ENCODE data around the gene SAMD11. TPM values are rescaled to one million over a fixed set of nuclear protein-coding genes. Genes with fewer than 3 reads are reported as not detected.
"Not testable (repeated sequence)": the region's sequence is repeated elsewhere in the genome, so short reads cannot be mapped to it uniquely, and the experiment has no call there.

Gene SAMD11
- total RNA-seq, 2 experiments from 2014 or later: not detected

GRCh38 chr1:983798-984475, 60.2 kb downstream of the SAMD11 start:
- Mint-ChIP-seq H3K4me3 (no peak overlapping the region), H3K36me3 (no peaks in the 10 kb centered on the region), H3K4me1 (no peaks in the 10 kb centered on the region), H3K27ac (no peak overlapping the region), H3K27me3 (peaks cover 38% of the 10 kb centered on the region), H3K9me3 (no peaks in the 10 kb centered on the region)
- peak; percentile 60 for DNase-seq

- Mint-ChIP-seq H3K36me3 (no peaks in the 10 kb centered on the region), H3K4me1 (no peaks in the 10 kb centered on the region), H3K27ac (no peak overlapping the region), H3K4me3 (no peak overlapping the region), H3K9me3 (no peaks in the 10 kb centered on the region), H3K27me3 (peaks cover 43% of the 10 kb centered on the region)
- no peak for DNase-seq
Observed at GRCh38 chr1:984476-984814, 60.7 kb downstream of the SAMD11 start.

DNA sequence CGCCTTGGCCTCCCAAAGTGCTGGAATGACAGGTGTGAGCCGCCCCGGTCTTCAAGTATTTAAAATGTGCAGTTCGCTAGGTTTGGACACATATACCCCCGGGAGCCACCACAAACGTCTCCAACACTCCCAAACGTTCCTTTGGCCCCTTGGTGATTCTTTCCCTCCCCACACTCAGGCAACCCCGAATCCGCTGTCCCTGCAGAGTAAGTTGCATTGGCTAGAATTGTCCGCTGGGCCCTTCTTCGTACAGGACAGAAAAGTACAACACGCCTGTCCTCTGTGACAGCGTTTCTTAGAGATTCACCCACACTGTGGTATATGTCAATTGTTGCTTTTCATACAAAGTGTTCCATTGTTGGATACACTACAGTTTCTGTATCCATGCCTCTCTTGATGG, 61.4 kb downstream of the SAMD11 start:
- Mint-ChIP-seq H3K9me3 (no peaks in the 10 kb centered on the region), H3K4me3 (no peak overlapping the region), H3K27ac (no peak overlapping the region), H3K36me3 (no peaks in the 10 kb centered on the region), H3K27me3 (peaks cover 50% of the 10 kb centered on the region), H3K4me1 (no peaks in the 10 kb centered on the region)
- no peak for DNase-seq

DNA sequence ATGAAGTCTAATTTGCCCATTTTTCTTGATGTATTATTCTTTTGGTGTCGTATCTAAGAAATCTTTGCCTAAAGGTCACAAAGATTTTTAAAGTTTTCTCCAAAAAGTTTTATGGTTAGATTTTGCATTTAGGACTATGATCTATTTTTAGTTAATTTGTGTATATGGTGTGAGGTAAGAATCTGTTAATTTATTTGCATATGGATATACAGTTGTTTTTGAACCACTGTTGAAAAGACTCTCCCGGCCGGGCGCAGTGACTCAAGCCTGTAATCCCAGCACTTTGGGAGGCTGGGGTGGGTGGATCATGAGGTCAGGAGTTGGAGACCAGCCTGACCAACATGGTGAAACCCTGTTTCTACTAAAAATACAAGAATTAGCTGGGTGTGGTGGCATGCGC, 64.3 kb downstream of the SAMD11 start:
- not testable (repeated sequence) for H3K27ac Mint-ChIP-seq, H3K4me1 Mint-ChIP-seq, H3K9me3 Mint-ChIP-seq, H3K36me3 Mint-ChIP-seq, H3K4me3 Mint-ChIP-seq, DNase-seq
- H3K27me3 Mint-ChIP-seq: peaks cover 49% of the 10 kb centered on the region

DNA sequence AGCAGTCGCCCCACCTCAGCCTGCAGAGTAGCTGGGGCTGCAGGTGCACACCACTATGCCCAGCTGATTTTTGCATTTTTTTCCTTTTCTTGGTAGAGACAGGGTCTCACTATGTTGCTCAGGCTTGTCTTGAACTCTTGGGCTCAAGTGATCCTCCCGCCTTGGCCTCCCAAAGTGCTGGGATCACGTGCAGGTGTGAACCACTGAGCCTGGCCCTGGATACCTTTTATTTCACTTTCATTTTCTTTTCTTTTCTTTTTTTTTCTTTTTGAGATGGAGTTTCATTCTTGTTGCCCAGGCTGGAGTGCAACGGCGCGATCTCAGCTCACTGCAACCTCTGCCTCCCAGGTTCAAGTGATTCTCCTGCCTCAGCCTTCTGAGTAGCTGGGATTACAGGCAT, 67.6 kb downstream of the SAMD11 start:
- H3K4me1 Mint-ChIP-seq: peaks cover 11% of the 10 kb centered on the region
- H3K4me3 Mint-ChIP-seq, H3K9me3 Mint-ChIP-seq, H3K27ac Mint-ChIP-seq, DNase-seq, H3K36me3 Mint-ChIP-seq: not testable (repeated sequence)
- peaks cover 45% of the 10 kb centered on the region for H3K27me3 Mint-ChIP-seq

DNA sequence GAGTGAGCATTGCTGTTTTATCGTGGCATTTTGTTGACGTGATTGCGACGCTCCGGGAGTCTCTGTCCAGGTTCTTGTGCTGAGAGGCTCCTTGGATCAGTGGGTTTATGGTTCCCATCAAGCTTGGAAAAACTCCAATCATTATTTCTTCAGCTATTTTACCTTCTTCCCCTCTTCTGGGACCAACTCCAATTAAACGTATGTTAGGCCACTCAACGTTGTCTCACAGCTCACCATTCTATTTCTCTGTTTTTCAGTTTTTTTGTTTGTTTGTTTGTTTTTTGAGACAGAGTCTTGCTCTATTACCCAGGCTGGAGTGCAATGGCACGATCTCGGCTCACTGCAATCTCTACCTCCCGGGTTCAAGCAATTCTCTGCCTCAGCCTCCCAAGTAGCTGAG, 68.2 kb downstream of the SAMD11 start:
- H3K27me3 Mint-ChIP-seq: peaks cover 45% of the 10 kb centered on the region
- peaks cover 4% of the 10 kb centered on the region for H3K9me3 Mint-ChIP-seq
- DNase-seq: no peak
- no peaks in the 10 kb centered on the region for H3K36me3 Mint-ChIP-seq
- H3K27ac Mint-ChIP-seq: no peak overlapping the region
- H3K4me3 Mint-ChIP-seq: peak overlapping the region; percentile 6
- peaks cover 12% of the 10 kb centered on the region for H3K4me1 Mint-ChIP-seq

GRCh38 chr1:992362-992761, 68.6 kb downstream of the SAMD11 start:
- peak overlapping the region; percentile 6 for H3K4me3 Mint-ChIP-seq
- no peaks in the 10 kb centered on the region for H3K36me3 Mint-ChIP-seq
- H3K4me1 Mint-ChIP-seq: peaks cover 13% of the 10 kb centered on the region
- H3K9me3 Mint-ChIP-seq: peaks cover 4% of the 10 kb centered on the region
- no peak for DNase-seq
- H3K27ac Mint-ChIP-seq: no peak overlapping the region
- H3K27me3 Mint-ChIP-seq: peaks cover 47% of the 10 kb centered on the region

DNA sequence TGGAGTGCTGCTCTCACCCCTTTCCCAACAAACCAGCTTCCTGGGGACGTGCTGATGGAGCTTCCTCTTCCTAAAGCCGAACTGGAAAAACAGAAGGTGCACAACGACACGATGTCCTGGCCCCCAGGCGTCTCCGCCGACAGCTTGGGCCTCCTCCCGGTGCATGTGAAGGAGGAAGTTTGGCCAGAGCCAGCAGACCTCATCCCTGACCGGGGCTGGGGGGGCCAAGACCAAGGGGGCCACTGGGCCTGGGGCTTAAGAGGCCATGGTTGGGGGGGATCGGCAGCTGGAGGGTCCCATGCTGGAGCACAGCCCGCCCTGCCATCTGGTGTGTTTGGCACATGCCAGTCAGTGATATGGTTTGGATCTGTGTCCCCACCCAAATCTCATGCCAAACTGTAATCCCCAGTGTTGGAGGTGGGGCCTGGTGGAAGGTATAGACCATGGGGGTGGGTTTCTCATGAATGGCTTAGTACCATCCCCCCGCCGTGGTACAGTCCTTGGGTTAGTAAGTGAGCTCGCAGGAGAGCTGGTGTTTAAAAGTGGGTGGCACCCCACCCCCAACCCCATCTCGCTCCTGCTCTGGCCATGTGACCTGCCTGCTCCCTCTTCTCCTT, 69.8 kb downstream of the SAMD11 start:
- Mint-ChIP-seq H3K36me3 (no peaks in the 10 kb centered on the region), H3K27me3 (peaks cover 43% of the 10 kb centered on the region), H3K9me3 (peaks cover 4% of the 10 kb centered on the region), H3K4me3 (no peak overlapping the region), H3K4me1 (peaks cover 13% of the 10 kb centered on the region), H3K27ac (no peak overlapping the region)
- no peak for DNase-seq

Other genes with a start within 250 kb of the SAMD11 start
- gene OR4F16, start 237.3 kb upstream of the SAMD11 start, total RNA-seq: not detected
- 100 to 1,000 TPM; 176 to 185 TPM for gene NOC2L, start 35.3 kb downstream of the SAMD11 start, total RNA-seq
- 10 to 100 TPM; 19.5 to 22.5 TPM for gene KLHL17, start 36.7 kb downstream of the SAMD11 start, total RNA-seq
- gene PLEKHN1, start 42.6 kb downstream of the SAMD11 start, total RNA-seq: 1 to 10 TPM in 1 of 2 experiments, under 1 TPM in 1; 0.85 to 1.3 TPM
- not detected for gene PERM1, start 58.2 kb downstream of the SAMD11 start, total RNA-seq
- 1 to 10 TPM in 1 of 2 experiments, under 1 TPM in 1; 0.93 to 1.1 TPM for gene HES4, start 76.2 kb downstream of the SAMD11 start, total RNA-seq
- gene ISG15, start 89.6 kb downstream of the SAMD11 start, total RNA-seq: 10 to 100 TPM; 71.7 to 78.4 TPM
- gene AGRN, start 96.2 kb downstream of the SAMD11 start, total RNA-seq: 10 to 100 TPM; 30.4 to 30.5 TPM
- not detected for gene RNF223, start 150.4 kb downstream of the SAMD11 start, total RNA-seq
- 10 to 100 TPM; 18.9 to 19.0 TPM for gene C1orf159, start 192.2 kb downstream of the SAMD11 start, total RNA-seq
- gene TTLL10, start 250.0 kb downstream of the SAMD11 start, total RNA-seq: not detected